Measurements from ENCODE around the gene CRACR2A. TPM values are rescaled to one million over a fixed set of nuclear protein-coding genes. Genes with fewer than 3 reads are reported as not detected.

CRACR2A gene
- total and polyA plus RNA-seq, 9 of the 15 experiments (the other 6 are each of a cell fraction or from before 2014, with no cell fraction given), result 2.1 to 15.1 (median 10.4) TPM

DNA sequence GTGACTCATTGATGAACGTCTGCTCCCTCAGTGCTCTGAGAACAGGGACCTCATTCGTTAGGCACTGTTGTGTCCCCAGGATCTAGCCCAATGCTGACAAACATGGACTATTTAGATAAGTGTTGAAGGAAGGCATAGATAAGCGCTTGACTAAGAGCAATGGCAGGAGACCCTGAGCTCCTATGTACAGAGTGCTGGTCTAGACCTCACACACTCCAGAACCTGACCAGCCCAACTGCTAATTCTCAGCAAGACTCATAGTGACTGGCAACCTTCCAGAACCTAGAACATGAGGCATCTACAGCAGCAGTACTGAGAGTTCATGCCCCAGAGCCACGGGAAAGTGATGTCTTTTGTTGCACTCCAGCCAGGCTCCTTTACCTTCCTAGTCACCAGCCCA, 69.2 kb downstream of the CRACR2A start:
- H3K9me1 ChIP-seq (ENCODE audit: control insufficient read depth, insufficient read depth, low read length), result peaks cover 2% of the 10 kb centered on the region
- POLR2A ChIA-PET, result no interaction called here
- intact Hi-C loops (cut with micrococcal nuclease), result no loop called here
- peaks cover 8 to 20% of the 10 kb centered on the region in 2 experiments; a peak in 3 of 5 replicates for H3K4me1 ChIP-seq (replicated peaks in 1 of 2; ENCODE audit: control insufficient read depth in 2 of 2, insufficient read depth in 2 of 2, low read length in 2 of 2)
- H3K27me3 ChIP-seq (ENCODE audit: control insufficient read depth in 2 of 2, insufficient read depth in 2 of 2, low read length in 2 of 2), result no peaks in the 10 kb centered on the region
- no TSS peak for BruUV-seq (replicated peaks)
- peak; percentile 14 to 71 (median 29) for DNase-seq (ENCODE audit: extremely low read depth in 1 of 4, low spot score in 3 of 4)
- no peak overlapping the region; the same call in 2 of the 3 replicates for H3K27ac ChIP-seq (ENCODE audit: extremely low read depth, low read depth, low read length)
- peaks cover 24% of the 10 kb centered on the region; the same call in 1 of the 3 replicates for H3K36me3 ChIP-seq (ENCODE audit: control insufficient read depth, insufficient read depth, low read length)
- 0 out of 2 replicates have a peak, but pooled peaks cover 6% of the 10 kb centered on the region for H4K20me1 ChIP-seq (replicated peaks; ENCODE audit: control insufficient read depth, insufficient read depth, low read length)
- CTCF ChIA-PET (ENCODE audit: low intra/inter-chr PET ratio), result no interaction called here
- in situ Hi-C loops (cut with MboI), result no loop called here
- no peaks in the 10 kb centered on the region for H3K9me3 ChIP-seq (replicated peaks; ENCODE audit: control insufficient read depth, insufficient read depth, low read depth, low read length)
- peak overlapping the region; percentile 19 for H3K4me2 ChIP-seq (ENCODE audit: insufficient read depth, low read length)
- no peak overlapping the region for H3K4me3 ChIP-seq
- ATAC-seq, result peak; percentile 92
- no peak overlapping the region for H2AFZ ChIP-seq (ENCODE audit: low read depth, low read length)
- no peak overlapping the region for H3K9ac ChIP-seq (ENCODE audit: insufficient read depth in 1 of 2, low read depth in 2 of 2, low read length in 2 of 2)
- peak; percentile 85 for FAIRE-seq
- WGBS (ENCODE audit: insufficient coverage, low coverage, missing lambda C conversion rate), result 0% methylated on average over 3 of the region's 4 CpGs
- H3K79me2 ChIP-seq (ENCODE audit: control insufficient read depth, insufficient read depth, low read length), result no peaks in the 10 kb centered on the region
- TF ChIP-seq, protein P1, sequence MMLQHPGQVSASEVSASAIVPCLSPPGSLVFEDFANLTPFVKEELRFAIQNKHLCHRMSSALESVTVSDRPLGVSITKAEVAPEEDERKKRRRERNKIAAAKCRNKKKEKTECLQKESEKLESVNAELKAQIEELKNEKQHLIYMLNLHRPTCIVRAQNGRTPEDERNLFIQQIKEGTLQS (IDR thresholded peaks at IDR 0.05), result peak; percentile 30; the same call in 1 of the 2 replicates
- TF ChIP-seq, protein P1 (CRISPR knock-in tag; conservative IDR thresholded peaks at IDR 0.05), result no peak
- TF ChIP-seq, protein P2, sequence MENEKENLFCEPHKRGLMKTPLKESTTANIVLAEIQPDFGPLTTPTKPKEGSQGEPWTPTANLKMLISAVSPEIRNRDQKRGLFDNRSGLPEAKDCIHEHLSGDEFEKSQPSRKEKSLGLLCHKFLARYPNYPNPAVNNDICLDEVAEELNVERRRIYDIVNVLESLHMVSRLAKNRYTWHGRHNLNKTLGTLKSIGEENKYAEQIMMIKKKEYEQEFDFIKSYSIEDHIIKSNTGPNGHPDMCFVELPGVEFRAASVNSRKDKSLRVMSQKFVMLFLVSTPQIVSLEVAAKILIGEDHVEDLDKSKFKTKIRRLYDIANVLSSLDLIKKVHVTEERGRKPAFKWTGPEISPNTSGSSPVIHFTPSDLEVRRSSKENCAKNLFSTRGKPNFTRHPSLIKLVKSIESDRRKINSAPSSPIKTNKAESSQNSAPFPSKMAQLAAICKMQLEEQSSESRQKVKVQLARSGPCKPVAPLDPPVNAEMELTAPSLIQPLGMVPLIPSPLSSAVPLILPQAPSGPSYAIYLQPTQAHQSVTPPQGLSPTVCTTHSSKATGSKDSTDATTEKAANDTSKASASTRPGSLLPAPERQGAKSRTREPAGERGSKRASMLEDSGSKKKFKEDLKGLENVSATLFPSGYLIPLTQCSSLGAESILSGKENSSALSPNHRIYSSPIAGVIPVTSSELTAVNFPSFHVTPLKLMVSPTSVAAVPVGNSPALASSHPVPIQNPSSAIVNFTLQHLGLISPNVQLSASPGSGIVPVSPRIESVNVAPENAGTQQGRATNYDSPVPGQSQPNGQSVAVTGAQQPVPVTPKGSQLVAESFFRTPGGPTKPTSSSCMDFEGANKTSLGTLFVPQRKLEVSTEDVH (IDR thresholded peaks at IDR 0.05; ENCODE audit: low read depth, partially characterized antibody), result peak; percentile 91
- peak; percentile 75; the same call in 1 of the 2 replicates for TF ChIP-seq DPF2 (IDR thresholded peaks at IDR 0.05)
- TF ChIP-seq CBFA2T3 (IDR thresholded peaks at IDR 0.05), result peak; percentile 74
- TF ChIP-seq STAT5A (IDR thresholded peaks at IDR 0.05; ENCODE audit: borderline replicate concordance, low read length), result peak; percentile 59; the same call in 1 of the 2 replicates
- peak; percentile 48 for TF ChIP-seq HDAC3 (IDR thresholded peaks at IDR 0.05; ENCODE audit: borderline replicate concordance, partially characterized antibody)
- peak in 1 of 2 experiments; percentile 17; a peak in 1 of 4 replicates for TF ChIP-seq KDM1A (IDR thresholded peaks at IDR 0.05)
- TF ChIP-seq JUND (IDR thresholded peaks at IDR 0.05; ENCODE audit: borderline replicate concordance, low read depth, low read length), result peak; percentile 33; the same call in 1 of the 2 replicates
- TF ChIP-seq JUND (tag; IDR thresholded peaks at IDR 0.05; ENCODE audit: borderline replicate concordance, low read depth, low read length), result 0 out of 3 replicates have a peak, but pooled peaks have one; percentile 28
- TF ChIP-seq, protein P3, sequence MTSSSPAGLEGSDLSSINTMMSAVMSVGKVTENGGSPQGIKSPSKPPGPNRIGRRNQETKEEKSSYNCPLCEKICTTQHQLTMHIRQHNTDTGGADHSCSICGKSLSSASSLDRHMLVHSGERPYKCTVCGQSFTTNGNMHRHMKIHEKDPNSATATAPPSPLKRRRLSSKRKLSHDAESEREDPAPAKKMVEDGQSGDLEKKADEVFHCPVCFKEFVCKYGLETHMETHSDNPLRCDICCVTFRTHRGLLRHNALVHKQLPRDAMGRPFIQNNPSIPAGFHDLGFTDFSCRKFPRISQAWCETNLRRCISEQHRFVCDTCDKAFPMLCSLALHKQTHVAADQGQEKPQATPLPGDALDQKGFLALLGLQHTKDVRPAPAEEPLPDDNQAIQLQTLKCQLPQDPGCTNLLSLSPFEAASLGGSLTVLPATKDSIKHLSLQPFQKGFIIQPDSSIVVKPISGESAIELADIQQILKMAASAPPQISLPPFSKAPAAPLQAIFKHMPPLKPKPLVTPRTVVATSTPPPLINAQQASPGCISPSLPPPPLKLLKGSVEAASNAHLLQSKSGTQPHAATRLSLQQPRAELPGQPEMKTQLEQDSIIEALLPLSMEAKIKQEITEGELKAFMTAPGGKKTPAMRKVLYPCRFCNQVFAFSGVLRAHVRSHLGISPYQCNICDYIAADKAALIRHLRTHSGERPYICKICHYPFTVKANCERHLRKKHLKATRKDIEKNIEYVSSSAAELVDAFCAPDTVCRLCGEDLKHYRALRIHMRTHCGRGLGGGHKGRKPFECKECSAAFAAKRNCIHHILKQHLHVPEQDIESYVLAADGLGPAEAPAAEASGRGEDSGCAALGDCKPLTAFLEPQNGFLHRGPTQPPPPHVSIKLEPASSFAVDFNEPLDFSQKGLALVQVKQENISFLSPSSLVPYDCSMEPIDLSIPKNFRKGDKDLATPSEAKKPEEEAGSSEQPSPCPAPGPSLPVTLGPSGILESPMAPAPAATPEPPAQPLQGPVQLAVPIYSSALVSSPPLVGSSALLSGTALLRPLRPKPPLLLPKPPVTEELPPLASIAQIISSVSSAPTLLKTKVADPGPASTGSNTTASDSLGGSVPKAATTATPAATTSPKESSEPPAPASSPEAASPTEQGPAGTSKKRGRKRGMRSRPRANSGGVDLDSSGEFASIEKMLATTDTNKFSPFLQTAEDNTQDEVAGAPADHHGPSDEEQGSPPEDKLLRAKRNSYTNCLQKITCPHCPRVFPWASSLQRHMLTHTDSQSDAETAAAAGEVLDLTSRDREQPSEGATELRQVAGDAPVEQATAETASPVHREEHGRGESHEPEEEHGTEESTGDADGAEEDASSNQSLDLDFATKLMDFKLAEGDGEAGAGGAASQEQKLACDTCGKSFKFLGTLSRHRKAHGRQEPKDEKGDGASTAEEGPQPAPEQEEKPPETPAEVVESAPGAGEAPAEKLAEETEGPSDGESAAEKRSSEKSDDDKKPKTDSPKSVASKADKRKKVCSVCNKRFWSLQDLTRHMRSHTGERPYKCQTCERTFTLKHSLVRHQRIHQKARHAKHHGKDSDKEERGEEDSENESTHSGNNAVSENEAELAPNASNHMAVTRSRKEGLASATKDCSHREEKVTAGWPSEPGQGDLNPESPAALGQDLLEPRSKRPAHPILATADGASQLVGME (CRISPR knock-in tag; IDR thresholded peaks at IDR 0.05), result no peak
- no peak for TF ChIP-seq SREBF1 (IDR thresholded peaks at IDR 0.05; ENCODE audit: borderline replicate concordance, low read depth, low read length)
- TF ChIP-seq ARID1B (IDR thresholded peaks at IDR 0.05), result peak; percentile 81

Measured in K562 (cell line).